H54 (cell line): ENCODE results near the gene ROS1.

Experiments
- DNase-seq: peaks from one replicate; pipeline ENCODE4 v3.0.0; 2011; ENCODE audit warnings: low spot score, mixed read lengths; ENCODE audit not compliant: insufficient read length
- FAIRE-seq: peaks from 3 replicates; lab custom pipeline; 2011; peaks lifted over from hg19 to GRCh38; lab: Jason Lieb, UNC
- POLR2A ChIP-seq: IDR thresholded peaks from 2 replicates; pipeline ENCODE4 v1.6.1; 2011; ENCODE audit warnings: low read depth, mild to moderate bottlenecking, low read length

ROS1 gene

GRCh38 chr6:117409863-117410262 lies 15.9 kb downstream of the ROS1 start:
- no peak for FAIRE-seq
- TF ChIP-seq POLR2A, result no peak
- DNase-seq, result no peak

- FAIRE-seq (no peak), DNase-seq (no peak)
- no peak for TF ChIP-seq POLR2A
These were observed 16.3 kb downstream of the ROS1 start for GRCh38 chr6:117409420-117409819.

GRCh38 chr6:117404548-117404947 lies 21.2 kb downstream of the ROS1 start:
- FAIRE-seq, result no peak
- no peak for TF ChIP-seq POLR2A

GRCh38 chr6:117401799-117402198 lies 23.9 kb downstream of the ROS1 start:
- FAIRE-seq (no peak), DNase-seq (no peak)
- TF ChIP-seq POLR2A, result no peak

More at GRCh38 chr6:117404548-117404947, 21.2 kb downstream of the ROS1 start:
- DNase-seq, result no peak

- no peak for TF ChIP-seq POLR2A
- no peak for DNase-seq
- FAIRE-seq, result no peak
These were observed 25.8 kb downstream of the ROS1 start for GRCh38 chr6:117399924-117400323.

GRCh38 chr6:117399126-117399525 lies 26.6 kb downstream of the ROS1 start:
- FAIRE-seq (no peak), DNase-seq (no peak)
- no peak for TF ChIP-seq POLR2A

- DNase-seq (no peak), FAIRE-seq (no peak)
- no peak for TF ChIP-seq POLR2A
These were observed 28.1 kb downstream of the ROS1 start for GRCh38 chr6:117397536-117398227.

GRCh38 chr6:117396228-117396627 lies 29.5 kb downstream of the ROS1 start:
- FAIRE-seq (no peak), DNase-seq (no peak)
- TF ChIP-seq POLR2A, result no peak

- no peak for TF ChIP-seq POLR2A
- no peak for FAIRE-seq
- no peak for DNase-seq
These were observed 30.6 kb downstream of the ROS1 start for GRCh38 chr6:117395164-117395563.

- FAIRE-seq (no peak), DNase-seq (no peak)
- no peak for TF ChIP-seq POLR2A
These were observed 32.7 kb downstream of the ROS1 start for GRCh38 chr6:117393045-117393444.

- TF ChIP-seq POLR2A, result no peak
- FAIRE-seq, result no peak
These were observed 33.7 kb downstream of the ROS1 start for GRCh38 chr6:117391874-117392583.

GRCh38 chr6:117389227-117390057 lies 36.3 kb downstream of the ROS1 start:
- FAIRE-seq (no peak), DNase-seq (no peak)
- no peak for TF ChIP-seq POLR2A

More at GRCh38 chr6:117391874-117392583, 33.7 kb downstream of the ROS1 start:
- no peak for DNase-seq

- FAIRE-seq (no peak), DNase-seq (no peak)
- TF ChIP-seq POLR2A, result no peak
These were observed 38.2 kb downstream of the ROS1 start for GRCh38 chr6:117387454-117387974.

- DNase-seq, result no peak
- no peak for FAIRE-seq
- TF ChIP-seq POLR2A, result no peak
These were observed 41.1 kb downstream of the ROS1 start for GRCh38 chr6:117384659-117385058.
